Measurements from ENCODE around the gene ATXN1. TPM values are rescaled to one million over a fixed set of nuclear protein-coding genes. Genes with fewer than 3 reads are reported as not detected.

ATXN1 gene
- total and polyA plus RNA-seq, 2 experiments from 2014 or later, result 14.2 to 20.1 TPM

DNA sequence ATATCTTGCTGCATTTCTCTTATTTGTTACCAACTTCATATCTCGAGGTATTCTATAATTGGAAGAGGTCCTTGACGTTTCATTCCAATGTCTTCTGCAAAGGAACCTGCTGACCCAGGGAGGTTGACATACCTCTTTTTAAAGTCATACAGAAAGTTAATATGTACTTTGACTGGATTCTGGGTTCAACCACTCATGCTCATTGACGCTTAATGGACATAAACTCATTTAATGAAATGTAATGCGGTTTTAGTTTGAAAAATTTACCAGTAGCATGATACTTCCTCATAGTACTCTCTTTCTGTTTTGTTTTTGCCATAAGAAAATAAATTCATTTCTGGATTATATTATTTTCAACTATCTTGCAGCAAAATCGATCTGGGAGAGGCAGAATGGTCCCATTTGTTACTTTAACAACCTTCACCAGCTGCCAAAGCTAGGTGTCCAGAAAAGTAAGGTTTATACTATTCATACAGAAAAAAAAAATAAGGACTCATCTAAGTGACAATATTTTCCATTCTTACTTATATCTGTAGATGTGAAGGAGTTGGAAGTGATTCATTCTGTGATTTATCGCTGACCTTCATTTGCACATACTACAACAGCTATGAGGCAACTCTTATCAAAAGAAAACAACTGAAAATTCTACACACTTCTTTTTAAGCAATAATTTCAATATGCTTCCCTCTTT lies 101.6 kb downstream of the ATXN1 start:
- Histone ChIP-seq H3K9me3 (ENCODE audit: low read depth) (no peaks in the 10 kb centered on the region), H3K9ac (no peak overlapping the region), H3F3A (ENCODE audit: insufficient read depth) (no peaks in the 10 kb centered on the region), H3K36me3 (ENCODE audit: low read depth) (no peaks in the 10 kb centered on the region; the same call in 1 of the 2 replicates), H2AFZ (no peak overlapping the region), H3K27me3 (replicated peaks; ENCODE audit: insufficient read depth) (no peaks in the 10 kb centered on the region), H3K9me2 (ENCODE audit: insufficient read depth) (no peaks in the 10 kb centered on the region), H3K4me1 (ENCODE audit: insufficient read depth) (peaks cover 7% of the 10 kb centered on the region), H3K4me3 (no peak overlapping the region), H3K79me2 (ENCODE audit: insufficient read depth) (peaks cover 32% of the 10 kb centered on the region; the same call in 1 of the 2 replicates), H4K20me1 (ENCODE audit: insufficient read depth) (no peaks in the 10 kb centered on the region), H3K27ac (no peak overlapping the region), H3K4me2 (ENCODE audit: unreplicated experiment) (no peak overlapping the region)
- in situ Hi-C loops (cut with MboI), result no loop called here
- 96 to 98% methylated on average over 6 of the region's 6 CpGs for WGBS, 2 experiments (ENCODE audit: low coverage in 1 of 2, low lambda C conversion rate in 2 of 2, missing lambda C conversion rate in 2 of 2)
- TF ChIP-seq EZH2 (IDR thresholded peaks at IDR 0.05; ENCODE audit: insufficient read depth, poor library complexity, severe bottlenecking), result no peak
- TF ChIP-seq EZH2phosphoT487 (IDR thresholded peaks at IDR 0.05; ENCODE audit: insufficient read depth, low read depth), result no peak
- DNase-seq, result peak; percentile 18

DNA sequence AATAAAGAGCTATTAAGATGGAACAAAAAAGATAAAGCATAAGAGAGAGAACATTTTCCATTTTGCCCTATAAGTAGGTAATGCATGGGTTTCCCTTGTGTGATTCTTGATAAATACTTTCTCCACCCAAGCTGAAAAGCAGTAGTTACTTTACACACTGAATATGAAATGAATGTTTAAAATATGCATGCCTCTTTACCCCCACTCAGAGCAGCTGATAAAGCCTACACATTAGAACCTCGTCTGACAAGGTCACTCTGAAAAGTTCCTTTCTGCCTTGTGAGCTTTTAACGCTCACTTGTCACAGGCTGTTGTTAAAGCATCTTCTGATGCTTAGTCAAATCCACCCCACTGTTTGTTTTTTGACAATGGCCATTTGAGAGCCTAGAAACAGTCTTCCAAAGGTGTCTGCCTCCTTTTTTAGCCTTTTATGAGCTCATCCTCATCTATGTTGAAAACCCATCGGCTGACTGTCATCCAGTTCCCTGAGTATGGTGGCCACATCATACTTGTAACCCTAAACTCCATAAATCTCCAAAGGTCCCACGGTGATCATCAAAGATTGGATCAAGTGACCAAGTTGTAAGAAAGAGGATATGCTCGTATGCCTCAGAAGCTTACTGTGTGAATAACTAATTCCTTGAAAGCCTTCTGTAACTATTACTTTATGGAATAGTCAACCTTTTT lies 102.8 kb downstream of the ATXN1 start:
- TF ChIP-seq EZH2 (IDR thresholded peaks at IDR 0.05; ENCODE audit: insufficient read depth, poor library complexity, severe bottlenecking), result no peak
- TF ChIP-seq EZH2phosphoT487 (IDR thresholded peaks at IDR 0.05; ENCODE audit: insufficient read depth, low read depth), result no peak
- WGBS, 2 experiments (ENCODE audit: low coverage in 1 of 2, low lambda C conversion rate in 2 of 2, missing lambda C conversion rate in 2 of 2), result 84 to 86% methylated on average over 5 of the region's 5 CpGs
- Histone ChIP-seq H3K9me3 (ENCODE audit: low read depth) (no peaks in the 10 kb centered on the region), H3K79me2 (ENCODE audit: insufficient read depth) (peaks cover 39% of the 10 kb centered on the region; the same call in 1 of the 2 replicates), H3K9ac (no peak overlapping the region), H3K4me1 (ENCODE audit: insufficient read depth) (no peaks in the 10 kb centered on the region), H3K4me3 (no peak overlapping the region), H2AFZ (no peak overlapping the region), H4K20me1 (ENCODE audit: insufficient read depth) (no peaks in the 10 kb centered on the region), H3K27ac (no peak overlapping the region), H3K27me3 (replicated peaks; ENCODE audit: insufficient read depth) (no peaks in the 10 kb centered on the region), H3F3A (ENCODE audit: insufficient read depth) (no peaks in the 10 kb centered on the region), H3K4me2 (ENCODE audit: unreplicated experiment) (no peak overlapping the region), H3K36me3 (ENCODE audit: low read depth) (no peaks in the 10 kb centered on the region; the same call in 1 of the 2 replicates), H3K9me2 (ENCODE audit: insufficient read depth) (no peaks in the 10 kb centered on the region)
- DNase-seq, result no peak
- in situ Hi-C loops (cut with MboI), result no loop called here

- TF ChIP-seq EZH2phosphoT487 (IDR thresholded peaks at IDR 0.05; ENCODE audit: insufficient read depth, low read depth) (no peak), EZH2 (IDR thresholded peaks at IDR 0.05; ENCODE audit: insufficient read depth, poor library complexity, severe bottlenecking) (no peak)
- no peaks in the 10 kb centered on the region for H3F3A ChIP-seq (ENCODE audit: insufficient read depth)
- no peaks in the 10 kb centered on the region for H3K27me3 ChIP-seq (replicated peaks; ENCODE audit: insufficient read depth)
- H3K27ac ChIP-seq, result no peak overlapping the region
- no peaks in the 10 kb centered on the region for H3K9me2 ChIP-seq (ENCODE audit: insufficient read depth)
- no peaks in the 10 kb centered on the region for H3K4me1 ChIP-seq (ENCODE audit: insufficient read depth)
- H3K36me3 ChIP-seq (ENCODE audit: low read depth), result peaks cover 3% of the 10 kb centered on the region; the same call in 1 of the 2 replicates
- H3K4me2 ChIP-seq (ENCODE audit: unreplicated experiment), result no peak overlapping the region
- H2AFZ ChIP-seq, result no peak overlapping the region
- in situ Hi-C loops (cut with MboI), result no loop called here
- DNase-seq, result no peak
- no peak overlapping the region for H3K9ac ChIP-seq
- no peak overlapping the region for H3K4me3 ChIP-seq
- no peaks in the 10 kb centered on the region for H4K20me1 ChIP-seq (ENCODE audit: insufficient read depth)
- H3K79me2 ChIP-seq (ENCODE audit: insufficient read depth), result peaks cover 39% of the 10 kb centered on the region; the same call in 1 of the 2 replicates
- H3K9me3 ChIP-seq (ENCODE audit: low read depth), result no peaks in the 10 kb centered on the region
- WGBS, 2 experiments (ENCODE audit: low coverage in 1 of 2, low lambda C conversion rate in 2 of 2, missing lambda C conversion rate in 2 of 2), result 95 to 100% methylated on average over 1 of the region's 1 CpG
These were observed 103.5 kb downstream of the ATXN1 start for GRCh38 chr6:16657768-16658167.

DNA sequence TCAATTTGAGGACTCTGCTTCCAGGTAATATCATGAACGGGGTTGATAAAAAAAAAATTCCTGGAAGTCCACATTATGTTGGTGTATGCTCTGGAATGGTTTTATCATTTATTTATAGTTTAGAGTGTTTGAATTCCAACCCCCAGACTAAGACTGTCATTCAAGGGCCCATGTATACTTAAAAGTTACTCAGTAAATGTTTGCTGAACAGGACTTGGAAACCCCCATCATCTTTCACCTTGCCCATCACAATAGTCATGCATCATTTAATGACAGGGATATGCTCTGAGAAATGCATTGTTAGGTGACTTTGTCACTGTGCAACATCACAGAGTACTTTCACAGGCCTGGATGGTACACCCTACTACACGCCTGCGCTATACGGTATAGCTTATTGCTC lies 104.8 kb downstream of the ATXN1 start:
- no peak overlapping the region for H3K4me2 ChIP-seq (ENCODE audit: unreplicated experiment)
- no peaks in the 10 kb centered on the region for H3K9me3 ChIP-seq (ENCODE audit: low read depth)
- no peaks in the 10 kb centered on the region for H4K20me1 ChIP-seq (ENCODE audit: insufficient read depth)
- DNase-seq, result no peak
- H3K27ac ChIP-seq, result no peak overlapping the region
- no peaks in the 10 kb centered on the region for H3K27me3 ChIP-seq (replicated peaks; ENCODE audit: insufficient read depth)
- peaks cover 3% of the 10 kb centered on the region; the same call in 1 of the 2 replicates for H3K36me3 ChIP-seq (ENCODE audit: low read depth)
- H3K9ac ChIP-seq, result no peak overlapping the region
- no peaks in the 10 kb centered on the region for H3K9me2 ChIP-seq (ENCODE audit: insufficient read depth)
- H3F3A ChIP-seq (ENCODE audit: insufficient read depth), result no peaks in the 10 kb centered on the region
- peaks cover 25% of the 10 kb centered on the region; the same call in 1 of the 2 replicates for H3K79me2 ChIP-seq (ENCODE audit: insufficient read depth)
- 99 to 100% methylated on average over 4 of the region's 4 CpGs for WGBS, 2 experiments (ENCODE audit: low coverage in 1 of 2, low lambda C conversion rate in 2 of 2, missing lambda C conversion rate in 2 of 2)
- H3K4me1 ChIP-seq (ENCODE audit: insufficient read depth), result no peaks in the 10 kb centered on the region
- no peak overlapping the region for H2AFZ ChIP-seq
- in situ Hi-C loops (cut with MboI), result no loop called here
- H3K4me3 ChIP-seq, result no peak overlapping the region
- TF ChIP-seq EZH2phosphoT487 (IDR thresholded peaks at IDR 0.05; ENCODE audit: insufficient read depth, low read depth) (no peak), EZH2 (IDR thresholded peaks at IDR 0.05; ENCODE audit: insufficient read depth, poor library complexity, severe bottlenecking) (no peak)

Measured in GM23248 (cell line).